ENCODE results near the gene TARS3.

DNA sequence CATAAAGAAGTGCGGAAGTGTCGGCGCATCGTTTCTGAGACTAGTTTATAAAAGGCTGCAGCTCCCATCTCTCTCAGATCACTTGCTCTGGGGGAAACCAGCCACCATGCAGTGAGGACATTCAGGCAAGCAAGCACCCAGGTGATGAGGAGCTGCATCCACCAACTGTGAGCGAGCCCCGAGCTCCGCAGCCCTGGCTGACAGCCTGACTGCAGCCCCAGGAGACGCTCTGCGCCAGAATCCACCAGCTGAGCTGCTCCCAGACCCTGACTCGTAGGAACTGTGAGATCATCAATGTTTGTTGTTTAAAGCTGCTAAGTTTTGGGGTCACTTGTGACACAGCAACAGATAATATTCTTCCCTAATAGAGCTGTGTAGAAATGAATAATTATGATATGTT is 67.1 kb downstream of the TARS3 start:
- TF ChIP-seq, protein P1, sequence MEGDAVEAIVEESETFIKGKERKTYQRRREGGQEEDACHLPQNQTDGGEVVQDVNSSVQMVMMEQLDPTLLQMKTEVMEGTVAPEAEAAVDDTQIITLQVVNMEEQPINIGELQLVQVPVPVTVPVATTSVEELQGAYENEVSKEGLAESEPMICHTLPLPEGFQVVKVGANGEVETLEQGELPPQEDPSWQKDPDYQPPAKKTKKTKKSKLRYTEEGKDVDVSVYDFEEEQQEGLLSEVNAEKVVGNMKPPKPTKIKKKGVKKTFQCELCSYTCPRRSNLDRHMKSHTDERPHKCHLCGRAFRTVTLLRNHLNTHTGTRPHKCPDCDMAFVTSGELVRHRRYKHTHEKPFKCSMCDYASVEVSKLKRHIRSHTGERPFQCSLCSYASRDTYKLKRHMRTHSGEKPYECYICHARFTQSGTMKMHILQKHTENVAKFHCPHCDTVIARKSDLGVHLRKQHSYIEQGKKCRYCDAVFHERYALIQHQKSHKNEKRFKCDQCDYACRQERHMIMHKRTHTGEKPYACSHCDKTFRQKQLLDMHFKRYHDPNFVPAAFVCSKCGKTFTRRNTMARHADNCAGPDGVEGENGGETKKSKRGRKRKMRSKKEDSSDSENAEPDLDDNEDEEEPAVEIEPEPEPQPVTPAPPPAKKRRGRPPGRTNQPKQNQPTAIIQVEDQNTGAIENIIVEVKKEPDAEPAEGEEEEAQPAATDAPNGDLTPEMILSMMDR (IDR thresholded peaks at IDR 0.05; ENCODE audit: low read depth, low read length) = no peak
- TF ChIP-seq MYC (IDR thresholded peaks at IDR 0.05; ENCODE audit: low read depth, low read length) (no peak), POLR2A (IDR thresholded peaks at IDR 0.05; ENCODE audit: extremely low read depth, insufficient read length) (no peak)
- TF ChIP-seq, protein P2, sequence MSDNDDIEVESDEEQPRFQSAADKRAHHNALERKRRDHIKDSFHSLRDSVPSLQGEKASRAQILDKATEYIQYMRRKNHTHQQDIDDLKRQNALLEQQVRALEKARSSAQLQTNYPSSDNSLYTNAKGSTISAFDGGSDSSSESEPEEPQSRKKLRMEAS (IDR thresholded peaks at IDR 0.05; ENCODE audit: low read depth, low read length) = no peak

Data from NB4 (cell line).